WTC11 (cell line): ENCODE measurements around the gene FEN1.

Experiments
- KAT7 ChIP-seq: sonication (generic); formaldehyde crosslinking; IDR thresholded peaks from 2 replicates; pipeline ENCODE4 v1.8.1; 2023; ENCODE audit warnings: missing genetic modification reagents, mild to moderate bottlenecking, borderline replicate concordance
- TF ChIP-seq, protein P1 (sequence below): sonication (generic); formaldehyde crosslinking; IDR thresholded peaks from 2 replicates; pipeline ENCODE4 v1.8.1; 2022; ENCODE audit warnings: mild to moderate bottlenecking, missing genetic modification reagents, moderate library complexity, borderline replicate concordance
- TF ChIP-seq, protein P2 (sequence below): fragments of 200-600 bp; IDR thresholded peaks from 2 replicates; pipeline ENCODE4 v1.8.0; 2022; ENCODE audit warnings: antibody characterized with exemption

- no peak for TF ChIP-seq KAT7 (CRISPR knock-in tag)
- TF ChIP-seq, protein P1, sequence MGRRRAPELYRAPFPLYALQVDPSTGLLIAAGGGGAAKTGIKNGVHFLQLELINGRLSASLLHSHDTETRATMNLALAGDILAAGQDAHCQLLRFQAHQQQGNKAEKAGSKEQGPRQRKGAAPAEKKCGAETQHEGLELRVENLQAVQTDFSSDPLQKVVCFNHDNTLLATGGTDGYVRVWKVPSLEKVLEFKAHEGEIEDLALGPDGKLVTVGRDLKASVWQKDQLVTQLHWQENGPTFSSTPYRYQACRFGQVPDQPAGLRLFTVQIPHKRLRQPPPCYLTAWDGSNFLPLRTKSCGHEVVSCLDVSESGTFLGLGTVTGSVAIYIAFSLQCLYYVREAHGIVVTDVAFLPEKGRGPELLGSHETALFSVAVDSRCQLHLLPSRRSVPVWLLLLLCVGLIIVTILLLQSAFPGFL (CRISPR knock-in tag): no peak
- TF ChIP-seq, protein P2, sequence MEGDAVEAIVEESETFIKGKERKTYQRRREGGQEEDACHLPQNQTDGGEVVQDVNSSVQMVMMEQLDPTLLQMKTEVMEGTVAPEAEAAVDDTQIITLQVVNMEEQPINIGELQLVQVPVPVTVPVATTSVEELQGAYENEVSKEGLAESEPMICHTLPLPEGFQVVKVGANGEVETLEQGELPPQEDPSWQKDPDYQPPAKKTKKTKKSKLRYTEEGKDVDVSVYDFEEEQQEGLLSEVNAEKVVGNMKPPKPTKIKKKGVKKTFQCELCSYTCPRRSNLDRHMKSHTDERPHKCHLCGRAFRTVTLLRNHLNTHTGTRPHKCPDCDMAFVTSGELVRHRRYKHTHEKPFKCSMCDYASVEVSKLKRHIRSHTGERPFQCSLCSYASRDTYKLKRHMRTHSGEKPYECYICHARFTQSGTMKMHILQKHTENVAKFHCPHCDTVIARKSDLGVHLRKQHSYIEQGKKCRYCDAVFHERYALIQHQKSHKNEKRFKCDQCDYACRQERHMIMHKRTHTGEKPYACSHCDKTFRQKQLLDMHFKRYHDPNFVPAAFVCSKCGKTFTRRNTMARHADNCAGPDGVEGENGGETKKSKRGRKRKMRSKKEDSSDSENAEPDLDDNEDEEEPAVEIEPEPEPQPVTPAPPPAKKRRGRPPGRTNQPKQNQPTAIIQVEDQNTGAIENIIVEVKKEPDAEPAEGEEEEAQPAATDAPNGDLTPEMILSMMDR: no peak
These were observed 43.0 kb upstream of the FEN1 start for GRCh38 chr11:61749591-61750217.
